HEK293T (cell line): ENCODE data around the gene ARID3A.
"Not testable (repeated sequence)": the region's sequence is repeated elsewhere in the genome, so short reads cannot be mapped to it uniquely, and the experiment has no call there.

Experiments used
- CTCF ChIA-PET: fragments of 350-600 bp; formaldehyde crosslinking; extraction: SDS; loops from one replicate; lab custom pipeline; 2021; ENCODE audit warnings: antibody characterized with exemption, inconsistent platforms; lab: Yijun Ruan, JAX
- POLR2A ChIA-PET: fragments of 350-600 bp; formaldehyde crosslinking; extraction: SDS; loops from one replicate; lab custom pipeline; 2020; ENCODE audit warnings: antibody characterized with exemption, inconsistent platforms; lab: Yijun Ruan, JAX
- DNase-seq: peaks from one replicate; pipeline ENCODE4 v3.0.0; 2012; ENCODE audit warnings: mixed read lengths; ENCODE audit errors: extremely low spot score
- ARNT ChIP-seq: fragments of 450-650 bp; IDR thresholded peaks from 2 replicates; pipeline ENCODE4 v1.6.1; 2017; ENCODE audit warnings: mild to moderate bottlenecking
- BHLHE40 ChIP-seq: fragments of 450-650 bp; IDR thresholded peaks from 2 replicates; pipeline ENCODE4 v1.6.1; 2016; ENCODE audit warnings: mild to moderate bottlenecking, moderate library complexity, borderline replicate concordance
- CTBP1 ChIP-seq: fragments of 450-650 bp; IDR thresholded peaks from 2 replicates; pipeline ENCODE4 v1.6.1; 2016; ENCODE audit warnings: borderline replicate concordance
- ELF4 ChIP-seq: fragments of 450-650 bp; IDR thresholded peaks from 2 replicates; pipeline ENCODE4 v1.6.1; 2017; ENCODE audit warnings: antibody characterized with exemption
- FOXA1 ChIP-seq: fragments of 450-650 bp; IDR thresholded peaks from 2 replicates; pipeline ENCODE4 v1.6.1; 2016; ENCODE audit warnings: mild to moderate bottlenecking
- FOXK2 ChIP-seq: fragments of 450-650 bp; IDR thresholded peaks from 2 replicates; pipeline ENCODE4 v1.6.1; 2016; ENCODE audit warnings: mild to moderate bottlenecking
- FOXM1 ChIP-seq: fragments of 450-650 bp; IDR thresholded peaks from 2 replicates; pipeline ENCODE4 v1.6.1; 2017; ENCODE audit warnings: mild to moderate bottlenecking, borderline replicate concordance
- HDGF ChIP-seq: fragments of 450-650 bp; IDR thresholded peaks from 2 replicates; pipeline ENCODE4 v1.6.1; 2017; ENCODE audit warnings: antibody characterized with exemption, borderline replicate concordance
- L3MBTL2 ChIP-seq: fragments of 450-650 bp; conservative IDR thresholded peaks from 2 replicates; pipeline ENCODE4 v1.6.1; 2016; ENCODE audit warnings: mild to moderate bottlenecking
- LEF1 ChIP-seq: fragments of 450-650 bp; IDR thresholded peaks from 2 replicates; pipeline ENCODE4 v1.6.1; 2017; ENCODE audit warnings: mild to moderate bottlenecking, borderline replicate concordance
- NFRKB ChIP-seq: fragments of 450-650 bp; IDR thresholded peaks from 2 replicates; pipeline ENCODE4 v1.6.1; 2016; ENCODE audit warnings: mild to moderate bottlenecking, moderate library complexity
- PKNOX1 ChIP-seq: fragments of 450-650 bp; IDR thresholded peaks from 2 replicates; pipeline ENCODE4 v1.6.1; 2016
- SP1 ChIP-seq: fragments of 450-650 bp; IDR thresholded peaks from 2 replicates; pipeline ENCODE4 v1.6.1; 2017
- SUZ12 ChIP-seq: fragments of 450-650 bp; IDR thresholded peaks from 2 replicates; pipeline ENCODE4 v1.6.1; 2016; ENCODE audit warnings: mild to moderate bottlenecking
- TARDBP ChIP-seq: fragments of 450-650 bp; IDR thresholded peaks from 2 replicates; pipeline ENCODE4 v1.6.1; 2016
- ZNF384 ChIP-seq: fragments of 450-650 bp; IDR thresholded peaks from 2 replicates; pipeline ENCODE4 v1.6.1; 2016

The ARID3A gene

GRCh38 chr19:887072-887471 is 38.8 kb upstream of the ARID3A start:
- TF ChIP-seq LEF1 = no peak
- TF ChIP-seq TARDBP = no peak
- no peak for TF ChIP-seq FOXA1
- CTCF ChIA-PET = no interaction called here
- POLR2A ChIA-PET = no interaction called here
- no peak for DNase-seq

- no peak for DNase-seq
- TF ChIP-seq FOXK2 (no peak), TARDBP (no peak), L3MBTL2 (no peak), CTBP1 (no peak), ARNT (no peak), FOXM1 (no peak), SP1 (no peak), ELF4 (no peak), PKNOX1 (no peak), BHLHE40 (no peak), ZNF384 (no peak), SUZ12 (no peak)
- POLR2A ChIA-PET = no interaction called here
- CTCF ChIA-PET = no interaction called here
Measured at GRCh38 chr19:887599-887998, 38.2 kb upstream of the ARID3A start.

- TF ChIP-seq CTBP1 = no peak
- TF ChIP-seq TARDBP = no peak
- no peak for TF ChIP-seq ZNF384
- no peak for TF ChIP-seq LEF1
- TF ChIP-seq BHLHE40 = no peak
- TF ChIP-seq NFRKB = no peak
- no peak for TF ChIP-seq FOXK2
- TF ChIP-seq ARNT = no peak
- TF ChIP-seq HDGF = no peak
- TF ChIP-seq ELF4 = no peak
- TF ChIP-seq FOXM1 = no peak
- TF ChIP-seq SP1 = no peak
- ChIA-PET POLR2A (no interaction called here), CTCF (no interaction called here)
- no peak for DNase-seq
Measured at GRCh38 chr19:888581-889385, 37.1 kb upstream of the ARID3A start.

GRCh38 chr19:889662-890295 is 36.1 kb upstream of the ARID3A start:
- CTCF ChIA-PET = no interaction called here
- TF ChIP-seq SP1 (no peak), ELF4 (no peak), NFRKB (no peak), L3MBTL2 (no peak), HDGF (no peak), TARDBP (no peak), ZNF384 (no peak), LEF1 (no peak), FOXK2 (no peak), FOXA1 (no peak), CTBP1 (no peak), PKNOX1 (no peak), BHLHE40 (no peak), FOXM1 (no peak), SUZ12 (no peak), ARNT (no peak)
- no peak for DNase-seq
- POLR2A ChIA-PET = no interaction called here

GRCh38 chr19:890831-891230 is 35.0 kb upstream of the ARID3A start:
- no peak for DNase-seq
- POLR2A ChIA-PET = no interaction called here
- CTCF ChIA-PET = no interaction called here
- TF ChIP-seq TARDBP (no peak), ZNF384 (no peak), FOXK2 (no peak), ELF4 (no peak), LEF1 (no peak), SUZ12 (no peak), HDGF (no peak), L3MBTL2 (no peak), BHLHE40 (no peak), PKNOX1 (no peak), NFRKB (no peak), FOXM1 (no peak), SP1 (no peak), ARNT (no peak)

GRCh38 chr19:891421-892200 is 34.2 kb upstream of the ARID3A start:
- CTCF ChIA-PET, DNase-seq: not testable (repeated sequence)
- POLR2A ChIA-PET = interaction anchor here (1.7 kb wide), 1 partner anchor 9 kb away, joined by 4 read pairs; no protein-coding TSS in a partner anchor
